Brain microvascular endothelial cell (primary cell): ENCODE data around the gene ZBTB40.

Experiments used
- DNase-seq: peaks from one replicate; pipeline ENCODE4 v3.0.0-alpha.2; 2020
- H3K27ac ChIP-seq: fragments of 250-450 bp; sonication (Bioruptor Pico); 2 replicates; pipeline ENCODE4 v1.5.1; 2020; ENCODE audit warnings: mild to moderate bottlenecking, moderate library complexity
- H3K27me3 ChIP-seq: fragments of 250-450 bp; sonication (Bioruptor Pico); replicated peaks from 2 replicates; pipeline ENCODE4 v1.5.1; 2020; ENCODE audit warnings: mild to moderate bottlenecking
- H3K36me3 ChIP-seq: fragments of 250-450 bp; sonication (Bioruptor Pico); replicated peaks from 2 replicates; pipeline ENCODE4 v1.5.1; 2020; ENCODE audit warnings: mild to moderate bottlenecking
- H3K4me3 ChIP-seq: 2 replicates; pipeline ENCODE4 v1.5.1; 2011; ENCODE audit warnings: low read depth, mild to moderate bottlenecking, control low read depth, low read length, moderate library complexity
- CTCF ChIP-seq: IDR thresholded peaks from 2 replicates; pipeline ENCODE4 v1.5.1; 2011; ENCODE audit warnings: low read depth, mild to moderate bottlenecking, moderate library complexity, low read length, control low read depth, inconsistent platforms; ENCODE audit errors: missing control alignments
- in situ Hi-C: cut with HindIII; loops from 2 replicates; pipeline ENCODE4 v1.10.0; 2017; ENCODE audit warnings: low sequenced_read_pairs, low pct_ligation_motif_present

Gene ZBTB40

GRCh38 chr1:22449636-22450035 is 2.0 kb upstream of the ZBTB40 start:
- no peaks in the 10 kb centered on the region for H3K36me3 ChIP-seq
- H3K27ac ChIP-seq = no peak overlapping the region
- TF ChIP-seq CTCF = no peak
- no peak overlapping the region for H3K4me3 ChIP-seq
- no peaks in the 10 kb centered on the region for H3K27me3 ChIP-seq
- in situ Hi-C loops = no loop called here
- no peak for DNase-seq

GRCh38 chr1:22450351-22451021 is 1.2 kb upstream of the ZBTB40 start:
- in situ Hi-C loops = no loop called here
- TF ChIP-seq CTCF = no peak
- Histone ChIP-seq H3K36me3 (no peaks in the 10 kb centered on the region), H3K4me3 (no peak overlapping the region), H3K27me3 (no peaks in the 10 kb centered on the region), H3K27ac (no peak overlapping the region)
- DNase-seq = no peak

- Histone ChIP-seq H3K36me3 (no peaks in the 10 kb centered on the region), H3K4me3 (peak overlapping the region; percentile 88), H3K27ac (peak overlapping the region; percentile 70), H3K27me3 (no peaks in the 10 kb centered on the region)
- no peak for TF ChIP-seq CTCF
- DNase-seq = no peak
- in situ Hi-C loops = no loop called here
These were observed 868 bp downstream of the ZBTB40 start for GRCh38 chr1:22452481-22452957.

GRCh38 chr1:22453181-22453580 is 1.5 kb downstream of the ZBTB40 start:
- H3K27me3 ChIP-seq = no peaks in the 10 kb centered on the region
- H3K27ac ChIP-seq = no peak overlapping the region
- no peaks in the 10 kb centered on the region for H3K36me3 ChIP-seq
- no peak overlapping the region for H3K4me3 ChIP-seq
- no peak for TF ChIP-seq CTCF
- no peak for DNase-seq
- in situ Hi-C loops = no loop called here

GRCh38 chr1:22454476-22455056 is 2.9 kb downstream of the ZBTB40 start:
- Histone ChIP-seq H3K36me3 (no peaks in the 10 kb centered on the region), H3K27me3 (no peaks in the 10 kb centered on the region), H3K27ac (no peak overlapping the region), H3K4me3 (no peak overlapping the region)
- DNase-seq = no peak
- TF ChIP-seq CTCF = no peak
- in situ Hi-C loops = no loop called here
